Fibroblast of pulmonary artery (primary cell): ENCODE results near the gene RIPOR3.

Experiments used
- DNase-seq: peaks from one replicate; pipeline ENCODE4 v3.0.0-alpha.2; 2010; ENCODE audit warnings: low read depth
- H3K4me3 ChIP-seq: replicated peaks from 2 replicates; pipeline ENCODE4 v1.5.1; 2011; ENCODE audit warnings: low read depth, mild to moderate bottlenecking, control low read depth, low read length, moderate library complexity
- CTCF ChIP-seq: IDR thresholded peaks from 2 replicates; pipeline ENCODE4 v1.5.1; 2011; ENCODE audit warnings: mild to moderate bottlenecking, control low read depth, low read length, inconsistent platforms; ENCODE audit errors: missing control alignments

Gene RIPOR3

GRCh38 chr20:50608750-50609104, 82.6 kb downstream of the RIPOR3 start:
- DNase-seq: no peak
- TF ChIP-seq CTCF: no peak
- no peak overlapping the region for H3K4me3 ChIP-seq

GRCh38 chr20:50607850-50608749, 83.2 kb downstream of the RIPOR3 start:
- H3K4me3 ChIP-seq: no peak overlapping the region
- TF ChIP-seq CTCF: no peak
- DNase-seq: no peak

GRCh38 chr20:50607436-50607835, 83.9 kb downstream of the RIPOR3 start:
- no peak overlapping the region for H3K4me3 ChIP-seq
- DNase-seq: no peak
- no peak for TF ChIP-seq CTCF

GRCh38 chr20:50605136-50605535, 86.2 kb downstream of the RIPOR3 start:
- no peak overlapping the region for H3K4me3 ChIP-seq
- no peak for TF ChIP-seq CTCF
- DNase-seq: no peak

- TF ChIP-seq CTCF: no peak
- H3K4me3 ChIP-seq: no peak overlapping the region
- no peak for DNase-seq
Measured at GRCh38 chr20:50604451-50604850, 86.9 kb downstream of the RIPOR3 start.

- H3K4me3 ChIP-seq: no peak overlapping the region
- DNase-seq: no peak
- no peak for TF ChIP-seq CTCF
Measured at GRCh38 chr20:50602432-50603088, 88.8 kb downstream of the RIPOR3 start.
